Measurements from ENCODE around the gene CLEC16A.

CLEC16A gene

GRCh38 chr16:11061629-11062270 lies 117.4 kb downstream of the CLEC16A start:
- DNase-seq (ENCODE audit: low read depth in 2 of 2), result no peak

- no peak for DNase-seq (ENCODE audit: low read depth in 2 of 2)
These were observed 119.3 kb downstream of the CLEC16A start for GRCh38 chr16:11063448-11064201.

- no peak for DNase-seq (ENCODE audit: low read depth in 2 of 2)
These were observed 119.8 kb downstream of the CLEC16A start for GRCh38 chr16:11064202-11064540.

GRCh38 chr16:11064851-11065250 lies 120.5 kb downstream of the CLEC16A start:
- DNase-seq (ENCODE audit: low read depth in 2 of 2), result no peak

DNA sequence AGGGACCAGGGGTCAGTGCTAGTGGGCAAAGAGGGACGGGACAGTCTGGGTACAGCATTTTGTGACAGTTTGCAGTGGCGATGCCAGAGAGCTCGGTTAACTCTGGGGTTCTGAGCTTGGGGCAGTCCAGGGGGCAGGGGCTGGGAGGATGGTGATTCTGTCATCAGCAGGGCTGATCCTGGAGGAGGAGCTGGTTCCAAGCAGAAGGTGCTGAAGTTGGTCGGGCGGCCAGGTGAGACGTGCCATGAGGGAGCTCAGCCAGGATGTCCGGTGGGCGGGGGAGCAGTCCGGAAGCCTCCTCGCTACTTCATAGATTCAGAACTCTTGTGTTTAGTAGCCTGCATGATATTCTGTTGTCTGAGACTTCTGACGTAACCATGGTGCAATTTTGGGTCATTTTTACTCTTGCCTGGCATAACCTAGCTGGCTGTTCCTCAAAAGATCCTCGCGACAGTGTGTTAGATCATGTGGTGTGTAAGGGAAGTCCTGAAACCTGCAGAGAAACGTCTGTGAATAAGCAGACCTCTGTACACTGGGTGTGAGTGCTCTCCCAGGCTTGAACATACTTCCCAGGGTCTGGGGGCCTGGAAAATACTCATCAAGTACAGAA lies 122.0 kb downstream of the CLEC16A start:
- DNase-seq (ENCODE audit: low read depth in 2 of 2), result no peak

DNA sequence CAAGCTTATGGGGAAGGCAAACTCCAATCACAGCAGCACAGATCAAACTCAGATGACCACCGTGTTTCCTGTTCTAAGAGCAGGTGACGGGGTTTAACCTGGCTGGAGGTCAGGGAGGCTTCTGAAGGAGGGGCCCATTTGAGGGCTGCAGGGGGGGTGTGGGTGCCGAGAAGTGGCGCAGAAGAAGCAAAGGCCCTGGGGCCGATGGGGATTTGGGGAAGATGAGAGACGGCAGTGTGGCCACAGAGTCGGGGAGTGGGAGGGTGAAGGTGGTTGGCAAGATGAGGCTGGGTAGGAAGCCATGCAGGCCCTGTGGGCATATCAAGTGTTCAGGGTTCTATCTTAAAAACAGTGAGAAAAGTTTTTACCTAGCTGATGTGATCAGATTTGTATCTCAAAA lies 122.9 kb downstream of the CLEC16A start:
- no peak for DNase-seq (ENCODE audit: low read depth in 2 of 2)

- no peak for DNase-seq (ENCODE audit: low read depth in 2 of 2)
These were observed 123.4 kb downstream of the CLEC16A start for GRCh38 chr16:11067697-11068141.

DNA sequence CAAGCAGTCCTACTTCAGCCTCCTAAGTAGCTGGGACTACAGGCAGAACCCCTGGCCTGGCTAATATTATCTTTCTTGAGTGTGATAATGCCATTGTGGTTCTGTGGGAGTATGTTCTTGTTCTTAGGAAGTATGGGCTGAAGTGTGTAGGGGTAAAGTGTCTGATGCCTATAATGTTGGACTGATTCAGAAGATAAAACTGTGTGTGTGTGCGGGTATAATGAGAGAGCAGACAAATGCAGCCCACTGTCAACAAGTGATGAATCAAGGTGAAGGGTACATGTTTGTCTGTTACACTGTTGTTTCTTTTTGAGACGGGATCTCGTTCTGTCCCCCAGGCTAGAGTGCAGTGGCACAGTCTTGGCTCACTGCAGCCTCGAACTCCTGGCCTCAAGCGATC lies 127.5 kb downstream of the CLEC16A start:
- DNase-seq (ENCODE audit: low read depth in 2 of 2), result no peak

DNA sequence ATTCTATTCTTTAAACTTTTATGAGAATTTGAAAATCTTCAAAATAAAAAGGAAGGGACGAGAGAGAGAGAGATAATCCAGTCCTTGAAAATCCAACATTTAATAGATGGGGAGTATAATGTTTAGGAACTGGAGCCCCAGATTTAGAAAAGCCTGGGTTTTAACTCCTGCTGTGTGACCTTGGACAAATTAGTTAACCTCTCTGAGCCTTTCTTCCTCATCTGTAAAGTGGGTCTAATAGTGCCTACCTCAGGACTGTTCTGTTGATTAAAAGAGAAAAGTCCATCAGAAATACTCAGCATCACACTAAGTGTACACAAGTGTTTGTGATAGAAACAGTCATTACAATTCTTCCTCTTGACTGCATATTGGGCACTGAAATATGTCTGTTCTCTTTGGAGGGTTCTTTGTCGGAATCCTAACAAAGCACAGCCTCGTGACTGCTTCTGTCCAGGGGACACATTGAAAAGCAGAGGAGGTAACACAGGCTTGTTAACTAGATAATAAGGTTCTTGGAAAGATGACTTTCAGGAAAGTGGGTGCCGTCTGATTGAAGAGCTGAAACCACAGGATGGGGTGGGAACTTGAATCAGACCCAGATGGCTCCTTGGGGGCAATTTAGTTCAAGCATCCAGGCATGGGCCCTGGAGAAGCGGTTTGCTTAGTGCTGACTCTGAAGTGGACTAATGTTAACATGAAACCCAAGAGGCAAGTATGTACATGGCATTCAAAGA lies 128.2 kb downstream of the CLEC16A start:
- no peak for DNase-seq (ENCODE audit: low read depth in 2 of 2)

GRCh38 chr16:11073407-11073999 lies 129.1 kb downstream of the CLEC16A start:
- DNase-seq (ENCODE audit: low read depth in 2 of 2), result no peak

DNA sequence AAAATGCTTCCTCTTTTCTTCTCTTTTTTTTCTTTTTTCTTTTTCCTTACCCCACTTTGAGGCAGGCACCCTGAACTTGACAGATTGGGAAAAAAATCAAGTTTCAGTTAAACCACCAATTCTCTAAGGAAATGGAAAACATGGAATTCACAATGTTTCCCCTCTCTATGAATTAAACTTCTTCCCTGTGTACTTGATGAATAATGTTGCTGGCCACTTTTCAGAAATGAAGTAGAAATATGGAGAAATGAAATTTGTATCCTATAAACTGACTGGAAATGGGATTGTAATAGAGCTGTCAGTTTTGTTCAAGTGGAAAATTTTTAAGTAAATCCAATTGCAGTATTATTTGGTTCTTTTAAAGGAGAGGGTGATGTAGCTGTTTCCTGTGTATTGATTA lies 129.8 kb downstream of the CLEC16A start:
- DNase-seq (ENCODE audit: low read depth in 2 of 2), result no peak

- no peak for DNase-seq (ENCODE audit: low read depth in 2 of 2)
These were observed 130.8 kb downstream of the CLEC16A start for GRCh38 chr16:11075163-11075562.

DNA sequence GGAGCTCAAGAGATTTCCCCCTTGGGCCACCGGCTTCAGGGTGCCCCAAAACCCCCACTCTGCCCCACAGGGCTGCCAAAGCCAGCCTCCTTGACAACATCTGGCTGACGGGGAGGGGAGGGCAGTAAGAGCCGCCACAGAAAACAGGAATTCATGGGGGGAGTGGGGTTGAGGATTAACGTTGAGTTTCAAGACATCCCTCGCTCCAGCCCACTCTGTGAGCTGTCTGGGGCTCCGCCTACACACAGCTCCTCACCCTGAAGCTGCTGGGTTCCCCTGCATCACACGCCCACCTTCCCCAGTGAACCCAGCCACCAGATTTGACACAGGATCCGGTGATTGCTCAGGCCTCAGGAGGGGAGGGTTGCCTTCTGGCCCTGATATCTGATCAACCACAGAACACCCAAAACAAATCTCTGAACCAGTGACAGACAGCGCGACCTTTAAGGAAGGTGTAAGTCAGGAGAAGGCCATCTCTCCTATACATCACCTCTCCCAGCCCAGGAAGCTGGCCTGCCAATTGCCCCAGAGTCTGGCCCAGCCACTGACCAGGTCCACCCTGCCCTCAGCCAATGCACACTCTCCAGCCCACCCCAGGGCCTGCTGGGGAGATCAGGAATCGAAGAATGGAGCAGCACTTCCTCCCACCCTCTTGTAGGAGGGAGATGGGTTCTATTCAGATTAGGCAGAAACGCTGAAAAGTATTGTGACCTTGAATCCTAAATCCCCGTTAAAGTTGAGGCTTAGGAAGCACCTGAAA lies 132.1 kb downstream of the CLEC16A start:
- peak; percentile 84 to 89 for DNase-seq (ENCODE audit: low read depth in 2 of 2)

DNA sequence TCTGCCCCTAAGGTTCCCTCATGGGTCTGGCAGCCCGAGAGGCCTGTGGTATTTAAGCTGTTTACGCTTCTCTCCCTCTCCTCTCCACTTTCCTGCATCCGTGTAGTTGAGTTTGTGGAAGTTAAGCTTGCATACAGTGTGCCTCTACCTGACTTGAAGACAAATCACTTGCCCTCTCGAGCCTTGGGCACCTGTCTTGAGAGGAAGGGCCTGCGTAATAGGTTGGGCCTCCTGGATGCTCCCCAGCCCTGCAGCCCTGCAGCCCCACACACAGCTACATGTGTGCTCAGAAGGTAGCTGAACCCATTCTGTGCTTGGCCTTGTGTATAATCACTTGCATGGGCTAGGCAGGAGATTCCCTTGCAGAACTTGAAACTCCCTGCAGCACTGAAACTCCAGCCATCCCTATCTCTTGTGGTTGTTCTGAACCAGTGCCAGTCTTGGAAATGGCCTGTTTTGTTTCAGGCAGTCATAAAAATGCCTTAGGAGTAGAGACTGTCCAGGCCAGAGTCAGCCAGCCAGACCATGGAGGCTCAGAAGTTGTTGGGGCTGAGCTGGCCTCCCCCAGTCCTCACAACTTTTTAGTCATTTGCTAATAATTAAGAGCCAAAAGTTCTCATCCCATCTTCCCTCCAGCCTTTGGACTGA lies 134.6 kb downstream of the CLEC16A start:
- DNase-seq (ENCODE audit: low read depth in 2 of 2), result no peak

DNA sequence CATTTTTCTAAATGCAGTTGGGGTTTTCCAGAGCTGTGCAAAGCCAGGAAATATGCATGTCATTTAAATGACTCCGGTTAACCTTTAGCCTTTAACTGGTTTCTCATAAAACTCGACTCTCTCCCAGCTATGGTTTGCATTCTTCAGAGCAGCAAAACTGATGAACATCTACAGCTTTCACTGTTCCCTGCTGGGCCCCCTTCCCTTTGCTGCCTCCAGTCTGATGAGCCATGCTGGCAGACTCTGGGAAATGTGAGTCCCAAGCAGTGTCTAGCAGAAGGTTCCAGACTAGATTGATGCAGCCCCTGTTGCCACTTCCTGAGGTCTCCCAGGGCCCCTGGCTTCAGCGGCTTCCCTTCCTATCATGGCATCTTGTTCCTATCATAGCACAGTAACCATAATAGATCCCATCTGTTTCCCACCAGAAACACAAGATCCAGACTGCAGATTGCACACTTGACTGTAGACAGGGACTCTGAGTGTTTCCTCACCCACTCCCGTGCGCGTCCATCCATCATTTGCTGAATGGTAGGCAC lies 135.4 kb downstream of the CLEC16A start:
- DNase-seq (ENCODE audit: low read depth in 2 of 2), result no peak

DNA sequence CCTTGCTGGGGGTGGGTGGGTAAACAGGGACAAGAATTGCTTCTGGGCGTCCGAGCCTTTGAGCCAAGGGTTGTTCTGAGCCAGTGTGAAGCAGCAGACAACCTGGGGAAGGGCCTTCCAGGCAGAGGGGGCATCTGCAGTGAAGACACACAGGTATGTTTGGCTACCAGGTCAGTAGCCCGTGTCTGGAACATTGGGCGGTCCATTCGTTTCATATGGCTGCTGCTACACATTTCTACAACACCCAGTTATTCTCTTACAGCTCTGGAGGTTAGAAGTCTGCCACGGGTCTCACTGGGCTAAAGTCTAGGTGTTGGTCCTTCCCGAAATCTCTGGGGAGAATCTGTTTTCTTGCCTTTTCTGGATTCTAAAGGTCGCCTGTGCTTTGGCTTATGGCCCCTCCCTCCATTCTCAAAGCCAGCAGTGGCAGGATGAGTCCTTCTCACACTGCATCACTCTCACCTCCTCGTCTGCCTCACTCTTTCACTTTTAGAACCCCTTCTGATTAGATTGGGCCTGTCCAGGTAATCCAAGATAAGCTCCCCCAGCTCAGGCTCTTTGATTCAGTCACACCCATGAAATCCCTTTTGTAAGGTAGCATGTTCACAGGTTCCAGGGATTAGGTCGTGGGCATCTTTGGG lies 136.1 kb downstream of the CLEC16A start:
- no peak for DNase-seq (ENCODE audit: low read depth in 2 of 2)

DNA sequence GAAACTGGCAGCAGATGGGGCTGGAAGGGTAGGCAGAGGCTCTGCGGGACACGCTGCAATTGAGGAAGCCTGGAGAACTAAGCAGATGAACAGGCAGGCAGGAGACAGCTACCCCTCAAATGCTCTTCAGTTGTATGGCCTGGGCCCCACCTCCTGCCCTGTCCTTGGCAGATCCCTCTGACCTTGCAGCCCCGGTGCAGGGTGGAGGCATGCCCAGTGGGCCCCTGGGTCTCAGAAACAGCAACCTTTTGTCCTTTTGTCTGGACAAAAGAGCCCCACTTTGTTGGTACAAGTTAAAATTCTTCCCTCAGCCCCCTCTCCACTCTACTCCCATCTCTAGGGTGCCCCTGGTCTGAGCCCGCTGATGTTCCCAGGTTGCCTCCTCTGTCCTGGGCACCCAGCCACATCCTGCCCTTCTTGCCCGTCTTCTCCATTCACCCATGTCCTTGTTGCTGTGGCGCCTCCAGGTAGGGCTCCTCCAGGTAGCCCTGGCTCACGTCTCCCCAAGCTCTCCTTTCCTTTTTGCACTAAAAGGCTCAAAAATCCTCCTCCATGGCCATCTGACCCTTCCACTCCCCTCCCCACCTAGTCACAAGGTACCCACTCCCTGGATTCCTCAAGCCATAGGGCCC lies 136.8 kb downstream of the CLEC16A start:
- DNase-seq (ENCODE audit: low read depth in 2 of 2), result no peak

DNA sequence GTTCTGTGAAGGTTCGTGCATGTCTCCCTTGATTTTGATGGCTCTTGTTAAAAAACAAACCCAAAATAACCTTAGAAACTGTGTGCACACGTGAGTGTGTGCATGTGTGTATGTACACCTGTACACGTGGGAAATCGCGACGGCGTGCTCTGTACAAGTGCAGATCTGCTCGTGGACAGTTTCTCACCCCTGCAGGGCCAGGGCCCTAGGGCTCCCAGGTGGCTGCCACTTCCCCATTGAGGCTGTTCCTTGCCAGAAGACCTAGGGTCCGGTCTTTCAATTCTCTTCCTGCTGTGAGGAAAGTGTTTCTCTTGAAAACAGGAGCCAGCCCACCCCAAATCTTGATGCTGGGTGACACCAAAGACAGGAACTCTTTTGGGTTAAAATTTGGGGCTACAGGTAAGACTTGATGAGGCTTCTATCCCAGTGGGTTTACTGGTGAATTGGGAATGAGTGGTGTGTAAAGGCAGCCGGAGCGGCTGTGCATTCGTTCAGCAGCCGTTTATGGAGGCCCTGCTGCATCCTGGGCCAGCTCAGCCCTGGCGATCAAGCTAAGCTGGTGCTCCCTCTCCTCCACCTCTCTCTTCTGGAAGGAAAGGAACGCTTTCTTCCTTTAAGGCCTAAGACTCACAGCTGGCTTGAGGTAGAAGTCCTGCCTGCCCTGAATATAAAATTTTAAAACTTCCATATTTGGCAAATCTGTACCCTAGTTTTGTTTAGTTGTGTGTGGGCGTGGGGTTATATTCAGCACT lies 137.9 kb downstream of the CLEC16A start:
- DNase-seq (ENCODE audit: low read depth in 2 of 2), result no peak

GRCh38 chr16:11082860-11083388 lies 138.6 kb downstream of the CLEC16A start:
- no peak for DNase-seq (ENCODE audit: low read depth in 2 of 2)
